GM23248 (cell line): ENCODE data around the gene ARHGAP23.

ENCODE experiments used
- EZH2 ChIP-seq: fragments of 200-600 bp; sonication (generic); IDR thresholded peaks from 2 replicates; pipeline ENCODE4 v1.6.1; 2018; ENCODE audit warnings: antibody characterized with exemption, mild to moderate bottlenecking; ENCODE audit not compliant: insufficient read depth, poor library complexity, severe bottlenecking
- EZH2phosphoT487 ChIP-seq: fragments of 200-600 bp; sonication (generic); IDR thresholded peaks from 2 replicates; pipeline ENCODE4 v1.6.1; 2018; ENCODE audit warnings: antibody characterized with exemption, moderate library complexity, mild to moderate bottlenecking, low read depth; ENCODE audit not compliant: insufficient read depth

DNA sequence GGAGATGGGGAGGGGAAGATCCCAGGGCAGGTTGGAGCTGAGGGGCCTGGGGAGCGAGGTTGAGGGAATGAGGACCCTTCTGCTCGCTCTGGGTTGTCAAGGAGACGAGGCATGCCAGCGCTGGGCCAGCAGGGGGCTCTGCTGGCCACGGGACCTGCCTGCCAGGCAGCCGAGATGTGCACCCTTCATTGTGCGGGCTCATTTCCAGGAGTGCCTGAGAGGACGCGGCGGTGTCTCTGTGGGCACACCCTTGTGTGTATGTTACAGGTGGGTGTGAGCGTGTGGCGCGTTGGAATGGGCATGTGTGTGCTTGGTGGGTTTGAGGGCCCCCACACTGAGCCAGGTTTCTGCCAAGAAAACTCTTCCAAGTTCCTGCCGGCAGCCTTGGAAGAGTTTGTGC is 15.9 kb downstream of the ARHGAP23 start:
- TF ChIP-seq EZH2 (no peak), EZH2phosphoT487 (no peak)
